A549 treated with CpdA at 1 μM for 4 hours (cell line): ENCODE measurements around the gene USP16. TPM values are rescaled to one million over a fixed set of nuclear protein-coding genes. Genes with fewer than 3 reads are reported as not detected.

Source experiments
- total RNA-seq: library from RNA; stranded (reverse); fragments of 200-300 nt; extraction: Qiagen RNA extraction; gene quantifications from 5 replicates; pipeline ENCODE4 v1.2.3, GENCODE V29; 2022; ENCODE audit warnings: low read depth

Gene USP16
- 21.9 to 31.5 TPM (median 24.0 TPM) in 5 replicates for total RNA-seq

DNA sequence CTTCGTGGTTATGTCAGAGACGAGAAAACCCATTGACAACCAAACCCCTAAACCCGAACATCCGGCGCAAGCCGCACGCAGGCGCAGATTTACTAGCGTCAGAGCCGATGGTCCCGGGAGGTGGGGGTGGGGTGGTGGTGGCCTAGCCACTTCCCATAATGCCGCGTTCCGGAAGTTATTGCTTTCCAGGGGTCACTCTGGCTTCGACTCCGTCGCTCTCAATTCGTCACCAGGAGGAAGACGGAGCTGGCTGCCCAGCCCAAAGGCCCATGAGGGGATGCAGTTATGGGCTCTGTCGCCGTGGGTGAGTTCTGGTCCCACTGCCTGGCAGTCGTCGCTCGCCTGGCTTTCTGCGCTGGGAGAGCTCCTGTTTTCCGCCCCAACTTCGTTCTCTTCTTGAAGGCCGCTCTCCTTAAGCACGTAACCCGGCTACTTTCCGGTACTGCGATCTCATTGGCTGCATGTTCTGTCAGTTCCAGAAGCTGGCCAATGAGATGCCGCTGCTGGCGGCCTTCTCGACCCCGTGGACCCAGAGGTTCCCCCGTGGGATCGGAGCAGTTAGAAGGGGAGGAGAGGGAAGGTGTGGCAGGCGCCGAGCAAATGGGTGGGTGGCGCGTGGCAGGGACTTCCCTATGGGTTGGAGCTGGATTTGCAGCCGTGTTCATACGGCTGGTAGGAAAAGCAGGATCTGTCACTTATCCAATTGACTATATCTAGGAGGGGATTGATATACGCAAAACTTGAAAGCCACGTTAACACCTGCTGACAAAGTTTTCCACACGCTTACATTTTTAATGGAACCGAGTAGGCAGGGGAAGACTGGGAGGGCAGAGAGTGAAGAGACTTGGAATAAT, at the start of gene USP16:
Gene USP16 (plus strand): TSS at position 195 of the 854 bp plus-strand sequence. CDS start 3,246 bp downstream, outside the sequence.

DNA sequence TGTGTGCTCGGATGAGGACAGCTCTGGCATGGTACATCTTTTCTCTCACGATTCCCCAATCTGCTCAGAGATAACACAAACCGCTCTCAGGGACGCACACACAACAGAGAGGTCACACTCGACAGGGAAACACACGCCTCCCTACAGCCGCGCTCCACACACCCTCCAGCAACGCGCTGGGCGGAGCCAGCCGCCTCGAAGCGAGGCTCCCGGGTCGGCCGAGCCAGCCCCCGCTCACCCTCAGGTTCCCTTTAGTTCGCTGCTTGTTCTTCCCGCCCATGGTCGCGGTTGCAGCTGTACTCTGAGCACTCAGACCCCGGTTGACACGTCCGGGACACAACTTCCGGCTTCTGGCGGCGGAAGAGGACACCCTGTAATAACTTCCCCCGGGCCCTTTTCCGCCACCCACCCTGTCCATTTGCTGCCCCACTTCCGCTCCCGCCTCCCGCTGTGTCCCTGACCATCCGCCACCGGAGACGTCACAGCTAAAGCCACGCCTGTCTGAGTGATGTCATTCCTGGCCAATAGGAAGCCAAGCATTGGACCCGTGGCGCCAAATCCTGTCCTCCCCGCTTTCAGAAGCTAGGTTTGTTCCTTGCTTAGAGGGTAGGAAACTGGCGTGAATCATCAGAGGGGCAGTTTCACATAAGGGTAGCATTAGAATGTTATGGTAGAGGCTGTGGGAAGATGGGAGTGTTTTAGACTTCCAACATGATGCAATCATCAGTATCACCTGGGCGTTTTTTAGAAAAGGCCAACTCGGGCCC, 31.8 kb upstream of the USP16 start, which contains the start of gene LTN1:
Gene LTN1 (minus strand): TSS at position 352 of the 767 bp plus-strand sequence. CDS start 72 bp downstream, at position 280.

DNA sequence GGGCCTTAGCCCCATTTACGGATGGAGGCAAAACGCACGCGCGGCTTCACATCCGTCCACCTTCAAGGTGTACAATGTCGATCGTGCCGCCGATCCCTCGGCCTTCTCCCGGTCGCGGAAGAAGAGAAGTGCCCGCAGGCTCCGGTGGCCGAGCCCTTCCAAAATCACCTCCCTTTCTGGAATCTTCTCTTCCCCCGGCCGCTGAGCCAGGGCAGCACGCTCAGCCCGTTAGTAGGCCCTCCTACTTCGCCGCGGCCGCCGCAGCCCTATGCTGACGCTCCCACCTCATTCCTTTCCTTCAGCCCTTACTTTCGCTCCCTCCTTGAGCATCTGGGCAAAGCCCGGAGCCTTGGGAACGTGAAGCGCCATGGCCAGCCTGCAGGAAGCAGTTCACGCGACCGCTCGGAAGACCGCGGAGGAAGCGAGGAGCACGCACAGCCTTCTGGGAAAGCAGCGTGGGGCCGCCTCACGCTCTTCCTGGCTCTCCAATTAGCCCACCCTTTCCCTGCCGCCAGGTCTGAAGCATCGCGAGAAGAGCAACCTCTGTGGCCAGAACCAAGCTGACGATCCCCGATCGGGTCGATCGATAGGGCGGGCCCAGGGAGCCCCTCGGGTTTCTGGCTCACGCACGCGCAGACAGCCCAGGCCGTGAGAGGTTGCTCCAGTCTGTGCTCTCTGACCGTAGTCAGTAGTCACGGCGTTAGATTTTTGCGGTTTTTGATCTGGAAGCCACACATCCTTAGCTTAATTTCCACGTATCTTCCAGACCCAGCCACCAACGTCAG, 48.9 kb downstream of the USP16 start, which contains the start of gene CCT8:
Gene CCT8 (minus strand): TSS at position 427 of the 785 bp plus-strand sequence. CDS start 58 bp downstream, at position 369.

Other genes starting within 250 kb of the USP16 start
- gene LTN1, start 31.8 kb upstream of the USP16 start, total RNA-seq, result 5.1 to 7.6 TPM (median 7.0 TPM) in 5 replicates
- gene RWDD2B, start 5.3 kb upstream of the USP16 start, total RNA-seq, result 9.2 to 11.3 TPM (median 10.3 TPM) in 5 replicates
- gene CCT8, start 49.0 kb downstream of the USP16 start, total RNA-seq, result 180 to 208 TPM (median 190 TPM) in 5 replicates
- gene MAP3K7CL, start 106.0 kb downstream of the USP16 start, total RNA-seq, result 0.92 to 2.0 TPM (median 1.8 TPM) in 5 replicates